ENCODE data around the gene ERI3.

The ERI3 gene

GRCh38 chr1:44388551-44388950, 33.5 kb upstream of the ERI3 start:
- DNase-seq (ENCODE audit: low spot score) (no peak), ATAC-seq (ENCODE audit: low read depth) (no peak)
- Histone ChIP-seq H3K9me3 (ENCODE audit: severe bottlenecking) (no peaks in the 10 kb centered on the region), H3K27me3 (ENCODE audit: insufficient read depth, poor library complexity, severe bottlenecking) (peaks cover 32% of the 10 kb centered on the region), H3K27ac (ENCODE audit: poor library complexity, severe bottlenecking) (no peak overlapping the region), H3K36me3 (ENCODE audit: low read depth) (no peaks in the 10 kb centered on the region), H3K4me3 (ENCODE audit: severe bottlenecking) (no peak overlapping the region), H3K4me1 (ENCODE audit: insufficient read depth, poor library complexity, severe bottlenecking) (no peaks in the 10 kb centered on the region)
- TF ChIP-seq, protein P1, sequence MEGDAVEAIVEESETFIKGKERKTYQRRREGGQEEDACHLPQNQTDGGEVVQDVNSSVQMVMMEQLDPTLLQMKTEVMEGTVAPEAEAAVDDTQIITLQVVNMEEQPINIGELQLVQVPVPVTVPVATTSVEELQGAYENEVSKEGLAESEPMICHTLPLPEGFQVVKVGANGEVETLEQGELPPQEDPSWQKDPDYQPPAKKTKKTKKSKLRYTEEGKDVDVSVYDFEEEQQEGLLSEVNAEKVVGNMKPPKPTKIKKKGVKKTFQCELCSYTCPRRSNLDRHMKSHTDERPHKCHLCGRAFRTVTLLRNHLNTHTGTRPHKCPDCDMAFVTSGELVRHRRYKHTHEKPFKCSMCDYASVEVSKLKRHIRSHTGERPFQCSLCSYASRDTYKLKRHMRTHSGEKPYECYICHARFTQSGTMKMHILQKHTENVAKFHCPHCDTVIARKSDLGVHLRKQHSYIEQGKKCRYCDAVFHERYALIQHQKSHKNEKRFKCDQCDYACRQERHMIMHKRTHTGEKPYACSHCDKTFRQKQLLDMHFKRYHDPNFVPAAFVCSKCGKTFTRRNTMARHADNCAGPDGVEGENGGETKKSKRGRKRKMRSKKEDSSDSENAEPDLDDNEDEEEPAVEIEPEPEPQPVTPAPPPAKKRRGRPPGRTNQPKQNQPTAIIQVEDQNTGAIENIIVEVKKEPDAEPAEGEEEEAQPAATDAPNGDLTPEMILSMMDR (IDR thresholded peaks at IDR 0.05; ENCODE audit: poor library complexity, severe bottlenecking), result no peak

GRCh38 chr1:44380666-44381177, 25.7 kb upstream of the ERI3 start:
- ATAC-seq (ENCODE audit: low read depth) (no peak), DNase-seq (ENCODE audit: low spot score) (no peak)
- TF ChIP-seq, protein P1 (IDR thresholded peaks at IDR 0.05; ENCODE audit: poor library complexity, severe bottlenecking), result no peak
- peaks cover 12% of the 10 kb centered on the region for H3K27me3 ChIP-seq (ENCODE audit: insufficient read depth, poor library complexity, severe bottlenecking)
- H3K36me3 ChIP-seq (ENCODE audit: low read depth), result no peaks in the 10 kb centered on the region
- H3K4me1 ChIP-seq (ENCODE audit: insufficient read depth, poor library complexity, severe bottlenecking), result no peaks in the 10 kb centered on the region
- no peak overlapping the region for H3K4me3 ChIP-seq (ENCODE audit: severe bottlenecking)
- H3K27ac ChIP-seq (ENCODE audit: poor library complexity, severe bottlenecking), result no peak overlapping the region
- H3K9me3 ChIP-seq (ENCODE audit: severe bottlenecking), result no peaks in the 10 kb centered on the region

DNA sequence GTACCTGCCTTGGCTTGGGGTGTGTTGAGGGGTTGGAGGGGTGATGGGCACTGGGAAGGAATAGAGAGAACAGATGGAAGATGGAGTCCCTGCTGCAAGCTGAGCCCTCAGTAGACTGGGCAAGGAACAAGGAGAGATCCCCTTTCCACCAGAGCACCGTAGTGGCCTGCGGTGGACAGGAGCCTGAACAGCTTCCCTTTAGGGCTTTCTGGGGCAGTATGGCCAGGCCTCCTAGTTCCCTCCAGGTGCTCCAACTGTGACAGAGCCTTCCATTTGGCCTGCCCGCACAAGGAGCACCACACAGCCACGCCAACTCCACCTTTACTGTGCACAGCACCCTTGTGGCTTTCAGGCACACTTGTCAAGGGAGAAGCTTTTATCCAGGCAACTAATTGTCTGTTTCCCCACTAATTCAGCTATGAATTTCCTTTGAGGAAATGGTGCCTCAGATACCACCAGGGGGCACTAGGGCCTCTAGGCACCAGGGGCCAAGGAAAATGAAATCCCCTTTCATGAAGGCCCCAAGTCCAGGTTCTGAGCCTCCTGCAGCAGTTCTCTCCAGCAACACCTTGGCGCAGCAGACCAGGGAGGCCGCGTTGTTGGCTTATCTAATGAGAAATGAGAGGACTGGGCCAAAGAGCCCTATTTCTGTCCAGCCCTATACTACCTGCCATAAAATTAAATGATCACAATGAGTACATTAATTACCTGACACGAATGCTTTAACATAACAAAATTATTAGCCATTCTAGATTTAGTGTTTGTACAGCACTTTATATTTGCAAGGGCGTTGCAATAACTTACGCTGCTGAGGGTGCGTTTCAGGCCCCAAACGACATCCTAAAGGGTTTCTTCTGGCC, 23.1 kb upstream of the ERI3 start:
- Histone ChIP-seq H3K9me3 (ENCODE audit: severe bottlenecking) (no peaks in the 10 kb centered on the region), H3K4me1 (ENCODE audit: insufficient read depth, poor library complexity, severe bottlenecking) (no peaks in the 10 kb centered on the region), H3K4me3 (ENCODE audit: severe bottlenecking) (no peak overlapping the region), H3K27me3 (ENCODE audit: insufficient read depth, poor library complexity, severe bottlenecking) (peaks cover 3% of the 10 kb centered on the region), H3K36me3 (ENCODE audit: low read depth) (no peaks in the 10 kb centered on the region), H3K27ac (ENCODE audit: poor library complexity, severe bottlenecking) (no peak overlapping the region)
- ATAC-seq (ENCODE audit: low read depth) (no peak), DNase-seq (ENCODE audit: low spot score) (no peak)
- TF ChIP-seq, protein P1 (IDR thresholded peaks at IDR 0.05; ENCODE audit: poor library complexity, severe bottlenecking), result peak; percentile 71

- ATAC-seq (ENCODE audit: low read depth) (no peak), DNase-seq (ENCODE audit: low spot score) (no peak)
- Histone ChIP-seq H3K27ac (ENCODE audit: poor library complexity, severe bottlenecking) (no peak overlapping the region), H3K4me1 (ENCODE audit: insufficient read depth, poor library complexity, severe bottlenecking) (no peaks in the 10 kb centered on the region), H3K9me3 (ENCODE audit: severe bottlenecking) (no peaks in the 10 kb centered on the region), H3K27me3 (ENCODE audit: insufficient read depth, poor library complexity, severe bottlenecking) (no peaks in the 10 kb centered on the region), H3K36me3 (ENCODE audit: low read depth) (no peaks in the 10 kb centered on the region), H3K4me3 (ENCODE audit: severe bottlenecking) (no peak overlapping the region)
- TF ChIP-seq, protein P1 (IDR thresholded peaks at IDR 0.05; ENCODE audit: poor library complexity, severe bottlenecking), result no peak
These were observed 20.5 kb upstream of the ERI3 start for GRCh38 chr1:44375547-44375946.

- ATAC-seq (ENCODE audit: low read depth), result no peak
- Histone ChIP-seq H3K36me3 (ENCODE audit: low read depth) (no peaks in the 10 kb centered on the region), H3K4me3 (ENCODE audit: severe bottlenecking) (no peak overlapping the region), H3K9me3 (ENCODE audit: severe bottlenecking) (no peaks in the 10 kb centered on the region), H3K27me3 (ENCODE audit: insufficient read depth, poor library complexity, severe bottlenecking) (no peaks in the 10 kb centered on the region), H3K27ac (ENCODE audit: poor library complexity, severe bottlenecking) (no peak overlapping the region), H3K4me1 (ENCODE audit: insufficient read depth, poor library complexity, severe bottlenecking) (no peaks in the 10 kb centered on the region)
- DNase-seq (ENCODE audit: low spot score), result no peak
- TF ChIP-seq, protein P1 (IDR thresholded peaks at IDR 0.05; ENCODE audit: poor library complexity, severe bottlenecking), result no peak
These were observed 16.1 kb upstream of the ERI3 start for GRCh38 chr1:44371206-44371605.

All from RWPE2 (cell line).